GM12892 (cell line): Measurements from ENCODE around the gene GNAI1.
"Not testable (repeated sequence)": the region's sequence is repeated elsewhere in the genome, so short reads cannot be mapped to it uniquely, and the experiment has no call there.

ENCODE experiments used
- DNase-seq: peaks from one replicate; pipeline ENCODE4 v3.0.0; 2011; ENCODE audit not compliant: insufficient read length
- FAIRE-seq: peaks from 2 replicates; lab custom pipeline; 2011; peaks lifted over from hg19 to GRCh38; lab: Jason Lieb, UNC
- POLR2A ChIP-seq: IDR thresholded peaks from 2 replicates; pipeline ENCODE4 v1.6.1; 2011; ENCODE audit warnings: low read depth, low read length, control low read depth
- POLR2AphosphoS5 ChIP-seq: IDR thresholded peaks from 2 replicates; pipeline ENCODE4 v1.6.1; 2011; ENCODE audit warnings: low read depth, low read length, control low read depth
- TAF1 ChIP-seq: IDR thresholded peaks from 2 replicates; pipeline ENCODE4 v1.6.1; 2011; ENCODE audit warnings: low read depth, mild to moderate bottlenecking, control low read depth, low read length, borderline replicate concordance

The GNAI1 gene

GRCh38 chr7:80146545-80147182 is 12.0 kb downstream of the GNAI1 start:
- TF ChIP-seq POLR2AphosphoS5 (no peak), TAF1 (no peak), POLR2A (no peak)
- no peak for FAIRE-seq
- no peak for DNase-seq

- TF ChIP-seq TAF1 (no peak), POLR2A (no peak), POLR2AphosphoS5 (no peak)
- FAIRE-seq (no peak), DNase-seq (no peak)
These were observed 13.1 kb downstream of the GNAI1 start for GRCh38 chr7:80147543-80148391.

- no peak for TF ChIP-seq POLR2A
- TF ChIP-seq POLR2AphosphoS5: no peak
- no peak for TF ChIP-seq TAF1
- FAIRE-seq (no peak), DNase-seq (no peak)
These were observed 16.1 kb downstream of the GNAI1 start for GRCh38 chr7:80150611-80151273.

GRCh38 chr7:80151274-80151665 is 16.6 kb downstream of the GNAI1 start:
- DNase-seq (no peak), FAIRE-seq (no peak)
- TF ChIP-seq POLR2AphosphoS5: no peak
- TF ChIP-seq TAF1: no peak
- TF ChIP-seq POLR2A: no peak

GRCh38 chr7:80153446-80153845 is 18.8 kb downstream of the GNAI1 start:
- DNase-seq (no peak), FAIRE-seq (no peak)
- TF ChIP-seq POLR2AphosphoS5: no peak
- no peak for TF ChIP-seq POLR2A
- TF ChIP-seq TAF1: no peak

GRCh38 chr7:80154656-80155333 is 20.2 kb downstream of the GNAI1 start:
- no peak for DNase-seq
- FAIRE-seq: no peak
- TF ChIP-seq POLR2AphosphoS5 (no peak), POLR2A (no peak), TAF1 (no peak)

GRCh38 chr7:80155374-80155773 is 20.7 kb downstream of the GNAI1 start:
- no peak for DNase-seq
- FAIRE-seq: no peak
- no peak for TF ChIP-seq POLR2A
- no peak for TF ChIP-seq TAF1
- TF ChIP-seq POLR2AphosphoS5: no peak

- FAIRE-seq: not testable (repeated sequence)
These were observed 23.1 kb downstream of the GNAI1 start for GRCh38 chr7:80157770-80158169.

GRCh38 chr7:80159802-80160201 is 25.2 kb downstream of the GNAI1 start:
- TF ChIP-seq POLR2AphosphoS5: no peak
- no peak for TF ChIP-seq TAF1
- no peak for TF ChIP-seq POLR2A
- DNase-seq (no peak), FAIRE-seq (no peak)

More at GRCh38 chr7:80157770-80158169, 23.1 kb downstream of the GNAI1 start:
- not testable (repeated sequence) for DNase-seq

- DNase-seq: no peak
- no peak for FAIRE-seq
- TF ChIP-seq TAF1 (no peak), POLR2A (no peak)
These were observed 26.8 kb downstream of the GNAI1 start for GRCh38 chr7:80161466-80161865.

GRCh38 chr7:80165177-80165576 is 30.5 kb downstream of the GNAI1 start:
- DNase-seq (no peak), FAIRE-seq (no peak)
- TF ChIP-seq TAF1 (no peak), POLR2AphosphoS5 (no peak), POLR2A (no peak)

GRCh38 chr7:80170445-80170844 is 35.8 kb downstream of the GNAI1 start:
- TF ChIP-seq TAF1 (no peak), POLR2A (no peak), POLR2AphosphoS5 (no peak)
- FAIRE-seq (no peak), DNase-seq (no peak)
